ENCODE results near the gene SIGLECL1.

DNA sequence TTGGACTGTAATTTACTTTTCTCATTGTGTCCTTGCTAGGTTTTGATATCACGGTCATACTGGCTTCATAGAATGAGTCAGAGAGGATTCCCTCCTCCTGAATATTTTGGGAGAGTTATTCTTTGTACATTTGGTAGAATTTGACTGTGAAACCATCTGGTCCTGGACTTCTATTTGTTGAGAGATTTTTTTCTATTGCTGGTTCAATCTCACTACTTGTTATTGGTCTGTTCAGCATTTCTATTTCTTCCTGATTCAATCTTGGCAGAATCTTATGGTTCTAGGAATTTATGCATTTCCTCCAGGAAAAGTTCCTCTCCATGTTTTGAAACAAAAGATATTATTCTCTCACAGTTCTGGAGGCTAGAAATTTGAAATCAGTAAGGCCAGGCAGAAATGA lies 30.9 kb upstream of the SIGLECL1 start:
- TF ChIP-seq, protein P1, sequence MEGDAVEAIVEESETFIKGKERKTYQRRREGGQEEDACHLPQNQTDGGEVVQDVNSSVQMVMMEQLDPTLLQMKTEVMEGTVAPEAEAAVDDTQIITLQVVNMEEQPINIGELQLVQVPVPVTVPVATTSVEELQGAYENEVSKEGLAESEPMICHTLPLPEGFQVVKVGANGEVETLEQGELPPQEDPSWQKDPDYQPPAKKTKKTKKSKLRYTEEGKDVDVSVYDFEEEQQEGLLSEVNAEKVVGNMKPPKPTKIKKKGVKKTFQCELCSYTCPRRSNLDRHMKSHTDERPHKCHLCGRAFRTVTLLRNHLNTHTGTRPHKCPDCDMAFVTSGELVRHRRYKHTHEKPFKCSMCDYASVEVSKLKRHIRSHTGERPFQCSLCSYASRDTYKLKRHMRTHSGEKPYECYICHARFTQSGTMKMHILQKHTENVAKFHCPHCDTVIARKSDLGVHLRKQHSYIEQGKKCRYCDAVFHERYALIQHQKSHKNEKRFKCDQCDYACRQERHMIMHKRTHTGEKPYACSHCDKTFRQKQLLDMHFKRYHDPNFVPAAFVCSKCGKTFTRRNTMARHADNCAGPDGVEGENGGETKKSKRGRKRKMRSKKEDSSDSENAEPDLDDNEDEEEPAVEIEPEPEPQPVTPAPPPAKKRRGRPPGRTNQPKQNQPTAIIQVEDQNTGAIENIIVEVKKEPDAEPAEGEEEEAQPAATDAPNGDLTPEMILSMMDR (conservative IDR thresholded peaks at IDR 0.05 in 1 of 2, IDR thresholded peaks at IDR 0.05 in 1 of 2; ENCODE audit: low read depth in 1 of 2, low read length in 2 of 2), result no peak
- TF ChIP-seq EZH2 (IDR thresholded peaks at IDR 0.05; ENCODE audit: low read length, missing control alignments), result no peak

Measured in fibroblast of lung (primary cell).